Measurements from ENCODE around the gene SLC16A2.

DNA sequence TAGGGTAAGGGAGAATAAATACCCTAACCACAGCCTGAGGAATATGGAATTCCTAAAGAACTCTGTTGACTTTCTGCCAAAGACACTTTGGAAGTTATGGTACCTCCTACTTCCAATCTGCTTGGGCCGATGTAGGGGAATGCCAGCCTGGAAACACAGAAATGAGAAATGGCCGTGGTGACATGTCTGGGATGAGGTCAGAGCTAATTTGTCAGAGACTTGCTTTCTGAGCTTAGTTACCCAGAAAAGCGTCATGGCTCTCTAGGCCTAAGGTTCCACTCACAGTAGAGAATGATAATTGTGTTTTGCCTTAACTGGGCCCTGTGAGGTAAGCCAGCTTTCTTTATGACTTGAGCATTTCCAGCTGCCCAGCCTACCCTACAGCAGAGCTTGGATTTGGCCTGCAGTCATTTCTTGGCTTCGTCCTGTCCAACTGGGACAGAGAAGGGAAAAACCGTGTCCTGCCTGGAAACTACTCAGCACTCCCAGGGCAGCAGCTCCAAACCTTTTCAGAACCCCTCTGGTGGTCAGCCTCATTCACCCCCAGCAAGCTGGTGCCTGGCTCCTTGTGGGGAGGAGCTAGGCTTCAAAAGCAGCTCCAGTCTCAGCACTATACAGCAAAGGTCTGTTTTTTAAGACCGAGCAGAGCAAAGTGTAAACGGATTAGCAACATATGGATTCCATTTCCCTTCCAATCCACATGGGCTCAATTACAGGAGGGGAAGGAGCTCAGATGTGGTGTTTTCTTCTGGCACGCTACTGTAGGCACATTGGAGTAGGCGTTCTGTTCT is 100.9 kb downstream of the SLC16A2 start:
- TF ChIP-seq POLR2A (IDR thresholded peaks at IDR 0.05) = no peak
- TF ChIP-seq, protein P1, sequence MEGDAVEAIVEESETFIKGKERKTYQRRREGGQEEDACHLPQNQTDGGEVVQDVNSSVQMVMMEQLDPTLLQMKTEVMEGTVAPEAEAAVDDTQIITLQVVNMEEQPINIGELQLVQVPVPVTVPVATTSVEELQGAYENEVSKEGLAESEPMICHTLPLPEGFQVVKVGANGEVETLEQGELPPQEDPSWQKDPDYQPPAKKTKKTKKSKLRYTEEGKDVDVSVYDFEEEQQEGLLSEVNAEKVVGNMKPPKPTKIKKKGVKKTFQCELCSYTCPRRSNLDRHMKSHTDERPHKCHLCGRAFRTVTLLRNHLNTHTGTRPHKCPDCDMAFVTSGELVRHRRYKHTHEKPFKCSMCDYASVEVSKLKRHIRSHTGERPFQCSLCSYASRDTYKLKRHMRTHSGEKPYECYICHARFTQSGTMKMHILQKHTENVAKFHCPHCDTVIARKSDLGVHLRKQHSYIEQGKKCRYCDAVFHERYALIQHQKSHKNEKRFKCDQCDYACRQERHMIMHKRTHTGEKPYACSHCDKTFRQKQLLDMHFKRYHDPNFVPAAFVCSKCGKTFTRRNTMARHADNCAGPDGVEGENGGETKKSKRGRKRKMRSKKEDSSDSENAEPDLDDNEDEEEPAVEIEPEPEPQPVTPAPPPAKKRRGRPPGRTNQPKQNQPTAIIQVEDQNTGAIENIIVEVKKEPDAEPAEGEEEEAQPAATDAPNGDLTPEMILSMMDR (IDR thresholded peaks at IDR 0.05) = no peak

All from right lobe of liver (tissue), 4 donors.